WTC11 (cell line): ENCODE data around the gene ZFR. TPM values are rescaled to one million over a fixed set of nuclear protein-coding genes. Genes with fewer than 3 reads are reported as not detected.
A peak's percentile ranks its signal among the peaks of the same experiment; 100 is the strongest.

ENCODE experiments used
- ATF2 ChIP-seq: sonication (generic); formaldehyde crosslinking; IDR thresholded peaks from 2 replicates; pipeline ENCODE4 v1.8.1; 2022; ENCODE audit warnings: low read depth, missing genetic modification reagents, borderline replicate concordance
- CBFB ChIP-seq: sonication (generic); formaldehyde crosslinking; IDR thresholded peaks from 2 replicates; pipeline ENCODE4 v1.8.1; 2022; ENCODE audit warnings: mild to moderate bottlenecking, low read depth, missing genetic modification reagents
- CREM ChIP-seq: sonication (generic); formaldehyde crosslinking; IDR thresholded peaks from 2 replicates; pipeline ENCODE4 v1.8.1; 2022; ENCODE audit warnings: mild to moderate bottlenecking, missing genetic modification reagents, moderate library complexity
- CTCF ChIP-seq: fragments of 200-600 bp; IDR thresholded peaks from 2 replicates; pipeline ENCODE4 v1.8.0; 2022; ENCODE audit warnings: antibody characterized with exemption
- E2F5 ChIP-seq: sonication (generic); formaldehyde crosslinking; IDR thresholded peaks from 2 replicates; pipeline ENCODE4 v1.8.1; 2022; ENCODE audit warnings: mild to moderate bottlenecking, moderate library complexity, missing genetic modification reagents
- FOXJ3 ChIP-seq: sonication (generic); formaldehyde crosslinking; IDR thresholded peaks from 2 replicates; pipeline ENCODE4 v1.9.0; 2021; ENCODE audit warnings: missing genetic modification reagents, mild to moderate bottlenecking, borderline replicate concordance
- GRHL2 ChIP-seq: fragments of 250-450 bp; sonication (Bioruptor Pico); IDR thresholded peaks from 2 replicates; pipeline ENCODE4 v1.8.0; 2022; ENCODE audit warnings: mild to moderate bottlenecking, moderate library complexity; ENCODE audit not compliant: insufficient replicate concordance, severe bottlenecking
- HMGXB4 ChIP-seq: sonication (generic); formaldehyde crosslinking; IDR thresholded peaks from 2 replicates; pipeline ENCODE4 v1.8.1; 2023; ENCODE audit warnings: mild to moderate bottlenecking, moderate library complexity, missing genetic modification reagents
- JUN ChIP-seq: sonication (generic); formaldehyde crosslinking; IDR thresholded peaks from 2 replicates; pipeline ENCODE4 v1.8.0; 2023; ENCODE audit warnings: mild to moderate bottlenecking, missing genetic modification reagents
- NFYB ChIP-seq: sonication (generic); formaldehyde crosslinking; conservative IDR thresholded peaks from 2 replicates; pipeline ENCODE4 v1.8.0; 2022; ENCODE audit warnings: low read depth, missing genetic modification reagents
- PREB ChIP-seq: sonication (generic); formaldehyde crosslinking; IDR thresholded peaks from 2 replicates; pipeline ENCODE4 v1.8.1; 2022; ENCODE audit warnings: mild to moderate bottlenecking, missing genetic modification reagents, moderate library complexity, borderline replicate concordance
- SMAD3 ChIP-seq: sonication (generic); formaldehyde crosslinking; IDR thresholded peaks from 2 replicates; pipeline ENCODE4 v1.8.0; 2022; ENCODE audit warnings: missing genetic modification reagents, mild to moderate bottlenecking, borderline replicate concordance
- SP1 ChIP-seq: sonication (generic); formaldehyde crosslinking; conservative IDR thresholded peaks from 2 replicates; pipeline ENCODE4 v1.8.1; 2022; ENCODE audit warnings: missing genetic modification reagents
- TEAD1 ChIP-seq: sonication (generic); formaldehyde crosslinking; IDR thresholded peaks from 2 replicates; pipeline ENCODE4 v1.8.0; 2022; ENCODE audit warnings: mild to moderate bottlenecking, missing genetic modification reagents
- TP53 ChIP-seq: sonication (generic); formaldehyde crosslinking; IDR thresholded peaks from 2 replicates; pipeline ENCODE4 v1.8.1; 2023; ENCODE audit warnings: mild to moderate bottlenecking, missing genetic modification reagents
- ZMAT4 ChIP-seq: fragments of 250-450 bp; sonication (Bioruptor Pico); IDR thresholded peaks from 2 replicates; pipeline ENCODE4 v1.9.0; 2021; ENCODE audit warnings: mild to moderate bottlenecking
- ZNF219 ChIP-seq: sonication (generic); formaldehyde crosslinking; IDR thresholded peaks from 2 replicates; pipeline ENCODE4 v1.8.0; 2023; ENCODE audit warnings: missing genetic modification reagents, mild to moderate bottlenecking, borderline replicate concordance
- ZNF263 ChIP-seq: sonication (generic); formaldehyde crosslinking; IDR thresholded peaks from 2 replicates; pipeline ENCODE4 v1.8.1; 2022; ENCODE audit warnings: low read depth, mild to moderate bottlenecking, moderate library complexity, missing genetic modification reagents
- ZNF281 ChIP-seq: sonication (generic); formaldehyde crosslinking; IDR thresholded peaks from 2 replicates; pipeline ENCODE4 v1.8.0; 2023; ENCODE audit warnings: mild to moderate bottlenecking, missing genetic modification reagents
- ZNF512 ChIP-seq: sonication (generic); formaldehyde crosslinking; IDR thresholded peaks from 2 replicates; pipeline ENCODE4 v1.8.1; 2022; ENCODE audit warnings: missing genetic modification reagents, borderline replicate concordance
- ZNF671 ChIP-seq: fragments of 250-450 bp; sonication (Bioruptor Pico); IDR thresholded peaks from 2 replicates; pipeline ENCODE4 v1.8.0; 2021; ENCODE audit warnings: mild to moderate bottlenecking
- total RNA-seq: library from RNA; stranded (reverse); gene quantifications from 3 replicates; pipeline ENCODE4 v1.2.3, GENCODE V29; 2021

ZFR gene
- total RNA-seq, 1 experiment from 2014 or later = 64.5 TPM

- TF ChIP-seq PREB (CRISPR knock-in tag) = no peak
- no peak for TF ChIP-seq ZNF281 (CRISPR knock-in tag)
- no peak for TF ChIP-seq GRHL2 (CRISPR knock-in tag)
- 0 out of 2 replicates have a peak, but pooled peaks have one; percentile 39 for TF ChIP-seq CREM (CRISPR knock-in tag)
- peak; percentile 88 for TF ChIP-seq SP1 (CRISPR knock-in tag)
- TF ChIP-seq JUN (CRISPR knock-in tag) = no peak
- TF ChIP-seq SMAD3 (CRISPR knock-in tag) = no peak
- peak; percentile 95 for TF ChIP-seq NFYB
- no peak for TF ChIP-seq ATF2
- TF ChIP-seq HMGXB4 = 0 out of 2 replicates have a peak, but pooled peaks have one; percentile 36
- TF ChIP-seq TP53 (CRISPR knock-in tag) = peak; percentile 84; the same call in 1 of the 2 replicates
- no peak for TF ChIP-seq ZNF671 (CRISPR knock-in tag)
- TF ChIP-seq FOXJ3 (CRISPR knock-in tag) = no peak
- no peak for TF ChIP-seq ZMAT4 (CRISPR knock-in tag)
- TF ChIP-seq ZNF219 (CRISPR knock-in tag) = 0 out of 2 replicates have a peak, but pooled peaks have one; percentile 23
- no peak for TF ChIP-seq ZNF512 (CRISPR knock-in tag)
- TF ChIP-seq CBFB (CRISPR knock-in tag) = 0 out of 2 replicates have a peak, but pooled peaks have one; percentile 80
- TF ChIP-seq TEAD1 = 0 out of 2 replicates have a peak, but pooled peaks have one; percentile 38
- TF ChIP-seq E2F5 (CRISPR knock-in tag) = no peak
- TF ChIP-seq CTCF = no peak
- 0 out of 2 replicates have a peak, but pooled peaks have one; percentile 17 for TF ChIP-seq ZNF263 (CRISPR knock-in tag)
Measured at GRCh38 chr5:32312595-32313332, 131.8 kb downstream of the ZFR start, which contains the start of gene MTMR12 (continued).
